Prostate gland (tissue), 2 donors: ENCODE data around the gene C1GALT1.

Source experiments
- CTCF ChIP-seq, 4 experiments: fragments of 200-600 bp in 2 of 4; fragments of 450-650 bp in 2 of 4; sonication (generic) in 2 of 4; IDR thresholded peaks; 1 replicate in 3 of 4; 2 replicates in 1 of 4; pipeline ENCODE4 v1.5.1; 2016 to 2019; ENCODE audit warnings: antibody characterized with exemption in 4 of 4, mild to moderate bottlenecking in 2 of 4, moderate library complexity in 2 of 4
- POLR2A ChIP-seq: fragments of 450-650 bp; IDR thresholded peaks from one replicate; pipeline ENCODE4 v1.6.1; 2016; ENCODE audit warnings: antibody characterized with exemption, mild to moderate bottlenecking

DNA sequence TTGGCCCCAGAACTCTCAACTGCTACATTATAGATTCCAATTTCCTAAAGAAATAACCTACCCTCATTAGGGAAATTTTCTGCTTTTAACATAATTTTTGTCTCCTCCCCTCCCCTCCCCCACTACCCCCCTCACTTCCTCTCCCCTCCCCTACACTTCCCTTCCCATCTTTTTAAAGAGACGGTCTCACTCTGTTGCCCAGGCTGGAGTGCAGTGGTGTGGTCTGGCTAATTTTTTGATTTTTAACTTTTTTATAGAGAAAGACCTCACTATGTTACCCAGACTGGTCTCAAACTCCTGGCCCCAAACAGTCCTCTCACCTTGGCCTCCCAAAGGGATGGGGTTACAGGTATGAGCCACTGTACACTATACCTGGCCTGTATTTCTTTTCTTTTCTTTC, 30.5 kb upstream of the C1GALT1 start:
- TF ChIP-seq CTCF (IDR thresholded peaks at IDR 0.05) (no peak), POLR2A (no peak)
